PC-3 (cell line): ENCODE results near the gene GPR26. TPM values are rescaled to one million over a fixed set of nuclear protein-coding genes. Genes with fewer than 3 reads are reported as not detected.

Experiments
- ATAC-seq: fragments of 200-7000 bp; cut with Tn5 transposase; 2 replicates; pipeline ENCODE4 v1.9.1; 2020; ENCODE audit warnings: mild to moderate bottlenecking, moderate library complexity
- BruUV-seq: library from RNA; stranded (reverse); fragments of 400-500 nt; replicated peaks from 2 replicates; lab custom pipeline; 2021; lab: Mats Ljungman, UMichigan
- CTCF ChIA-PET: fragments of 300-600 bp; sonication (Branson Sonifier 250); formaldehyde crosslinking; loops from one replicate; lab custom pipeline; 2022; ENCODE audit warnings: antibody characterized with exemption; lab: Charles Lee
- POLR2A ChIA-PET: fragments of 300-600 bp; sonication (Branson Sonifier 250); formaldehyde crosslinking; loops from one replicate; lab custom pipeline; 2022; ENCODE audit warnings: antibody characterized with exemption; ENCODE audit not compliant: unreplicated experiment; lab: Charles Lee
- DNase-seq: peaks from one replicate; pipeline ENCODE4 v3.0.0-alpha.2; 2015
- H2AFZ ChIP-seq: fragments of 300-600 bp; sonication (generic); 2 replicates; pipeline ENCODE4 v1.6.0; 2016; ENCODE audit warnings: antibody characterized with exemption, low read length
- H3F3A ChIP-seq: fragments of 300-600 bp; sonication (generic); one replicate; pipeline ENCODE4 v1.6.0; 2017; ENCODE audit warnings: antibody characterized with exemption, low read length, control low read depth, mild to moderate bottlenecking; ENCODE audit not compliant: unreplicated experiment
- H3K27ac ChIP-seq: fragments of 300-600 bp; sonication (generic); 2 replicates; pipeline ENCODE4 v1.5.1; 2016; ENCODE audit warnings: mild to moderate bottlenecking, low read length
- H3K27me3 ChIP-seq: fragments of 300-600 bp; sonication (generic); 2 replicates; pipeline ENCODE4 v1.6.1; 2016; ENCODE audit warnings: low read length, mixed read lengths
- H3K36me3 ChIP-seq: fragments of 300-600 bp; sonication (generic); 2 replicates; pipeline ENCODE4 v1.6.1; 2016; ENCODE audit warnings: low read depth, mixed run types, low read length, mixed read lengths
- H3K4me1 ChIP-seq: fragments of 300-600 bp; sonication (generic); 2 replicates; pipeline ENCODE4 v1.5.1; 2016; ENCODE audit warnings: low read length; ENCODE audit not compliant: insufficient read depth
- H3K4me2 ChIP-seq: fragments of 300-600 bp; sonication (generic); 2 replicates; pipeline ENCODE4 v1.6.0; 2016; ENCODE audit warnings: low read length
- H3K4me3 ChIP-seq: fragments of 300-600 bp; sonication (generic); 2 replicates; pipeline ENCODE4 v1.5.1; 2016; ENCODE audit warnings: mild to moderate bottlenecking, low read length, mixed read lengths
- H3K79me2 ChIP-seq: fragments of 300-600 bp; sonication (generic); 2 replicates; pipeline ENCODE4 v1.6.1; 2017; ENCODE audit warnings: low read length, mixed read lengths
- H3K9ac ChIP-seq: fragments of 300-600 bp; sonication (generic); 2 replicates; pipeline ENCODE4 v1.6.0; 2016; ENCODE audit warnings: mild to moderate bottlenecking, low read length
- H3K9me2 ChIP-seq: fragments of 300-600 bp; sonication (generic); replicated peaks from 2 replicates; pipeline ENCODE4 v1.6.1; 2016; ENCODE audit warnings: mixed run types, low read length, mixed read lengths
- H3K9me3 ChIP-seq: fragments of 300-600 bp; sonication (generic); 2 replicates; pipeline ENCODE4 v1.6.1; 2016; ENCODE audit warnings: low read length, mixed read lengths
- H4K20me1 ChIP-seq: fragments of 300-600 bp; sonication (generic); 2 replicates; pipeline ENCODE4 v1.6.1; 2016; ENCODE audit warnings: low read length, mixed read lengths
- EZH2 ChIP-seq: fragments of 300-600 bp; sonication (generic); IDR thresholded peaks from one replicate; pipeline ENCODE4 v1.6.1; 2017; ENCODE audit warnings: antibody characterized with exemption, mild to moderate bottlenecking, low read length; ENCODE audit not compliant: unreplicated experiment
- EZH2phosphoT487 ChIP-seq: fragments of 300-600 bp; sonication (generic); IDR thresholded peaks from 2 replicates; pipeline ENCODE4 v1.6.1; 2018; ENCODE audit warnings: mild to moderate bottlenecking, antibody characterized with exemption, low read length, borderline replicate concordance
- intact Hi-C: fragments of 100-400 bp; cut with micrococcal nuclease; formaldehyde crosslinking; loops from 2 replicates; pipeline ENCODE4 v1.9.0; 2023
- total RNA-seq: library from RNA; depleted of rRNA; stranded (reverse); fragments of >200 nt; gene quantifications from 2 replicates; pipeline ENCODE4 v1.2.3, GENCODE V29; 2014
- TF ChIP-seq, protein P1 (sequence below): fragments of 300-600 bp; sonication (generic); conservative IDR thresholded peaks from 2 replicates; pipeline ENCODE4 v1.5.1; 2017; ENCODE audit warnings: antibody characterized with exemption, low read depth, mild to moderate bottlenecking, low read length

Gene GPR26
- total RNA-seq, 1 experiment from 2014 or later: not detected

DNA sequence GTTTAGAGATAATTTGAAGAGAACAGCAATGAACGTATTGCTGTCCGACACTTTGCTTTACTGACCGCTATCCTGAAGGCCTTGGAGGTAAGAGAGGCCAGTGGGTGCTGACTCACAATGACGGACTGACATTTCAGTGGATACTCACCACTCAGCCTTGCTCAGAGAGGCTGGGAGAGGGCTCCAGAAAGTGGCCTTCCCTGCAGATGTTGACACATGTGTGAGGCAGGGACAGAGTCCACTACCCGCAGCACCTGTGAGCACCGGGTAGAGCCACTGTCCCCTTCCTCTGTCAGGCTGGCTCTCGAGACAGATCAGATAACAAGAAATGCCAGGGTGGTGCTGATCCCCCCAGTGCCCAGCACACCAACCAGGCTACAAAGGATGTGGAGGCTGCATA is 75.0 kb downstream of the GPR26 start:
- POLR2A ChIA-PET: no interaction called here
- Histone ChIP-seq H3K27me3 (peaks cover 3% of the 10 kb centered on the region; the same call in 1 of the 2 replicates), H3K9me3 (no peaks in the 10 kb centered on the region), H3K4me2 (no peak overlapping the region), H3K9me2 (no peaks in the 10 kb centered on the region), H2AFZ (no peak overlapping the region), H3F3A (no peaks in the 10 kb centered on the region), H3K4me3 (no peak overlapping the region), H3K9ac (no peak overlapping the region), H3K36me3 (no peaks in the 10 kb centered on the region), H4K20me1 (no peaks in the 10 kb centered on the region), H3K4me1 (no peaks in the 10 kb centered on the region), H3K27ac (no peak overlapping the region), H3K79me2 (no peaks in the 10 kb centered on the region)
- BruUV-seq: no TSS peak
- no peak for DNase-seq
- no peak for TF ChIP-seq EZH2
- TF ChIP-seq, protein P1, sequence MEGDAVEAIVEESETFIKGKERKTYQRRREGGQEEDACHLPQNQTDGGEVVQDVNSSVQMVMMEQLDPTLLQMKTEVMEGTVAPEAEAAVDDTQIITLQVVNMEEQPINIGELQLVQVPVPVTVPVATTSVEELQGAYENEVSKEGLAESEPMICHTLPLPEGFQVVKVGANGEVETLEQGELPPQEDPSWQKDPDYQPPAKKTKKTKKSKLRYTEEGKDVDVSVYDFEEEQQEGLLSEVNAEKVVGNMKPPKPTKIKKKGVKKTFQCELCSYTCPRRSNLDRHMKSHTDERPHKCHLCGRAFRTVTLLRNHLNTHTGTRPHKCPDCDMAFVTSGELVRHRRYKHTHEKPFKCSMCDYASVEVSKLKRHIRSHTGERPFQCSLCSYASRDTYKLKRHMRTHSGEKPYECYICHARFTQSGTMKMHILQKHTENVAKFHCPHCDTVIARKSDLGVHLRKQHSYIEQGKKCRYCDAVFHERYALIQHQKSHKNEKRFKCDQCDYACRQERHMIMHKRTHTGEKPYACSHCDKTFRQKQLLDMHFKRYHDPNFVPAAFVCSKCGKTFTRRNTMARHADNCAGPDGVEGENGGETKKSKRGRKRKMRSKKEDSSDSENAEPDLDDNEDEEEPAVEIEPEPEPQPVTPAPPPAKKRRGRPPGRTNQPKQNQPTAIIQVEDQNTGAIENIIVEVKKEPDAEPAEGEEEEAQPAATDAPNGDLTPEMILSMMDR: no peak
- TF ChIP-seq EZH2phosphoT487: no peak
- no peak for ATAC-seq
- CTCF ChIA-PET: no interaction called here
- intact Hi-C loops: no loop called here

DNA sequence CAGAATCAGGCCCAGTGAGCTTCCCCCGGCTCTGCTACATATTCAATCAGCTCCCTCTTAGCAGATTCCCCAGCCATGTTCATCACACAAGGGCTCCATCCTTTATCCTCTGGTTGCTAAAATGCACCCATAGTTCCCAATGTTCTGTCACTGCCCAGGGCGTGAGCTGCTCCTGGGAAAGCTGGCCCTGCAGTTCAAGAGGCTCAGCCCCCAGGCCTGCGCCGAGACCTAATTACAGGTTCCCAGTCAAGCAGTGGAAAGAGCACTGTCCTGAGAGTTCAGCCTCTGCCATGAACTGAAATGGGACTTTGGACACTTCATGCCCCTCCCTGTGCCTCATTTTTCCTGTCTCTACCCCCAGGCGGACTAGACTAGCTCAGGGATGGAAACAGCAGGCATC is 75.6 kb downstream of the GPR26 start:
- no TSS peak for BruUV-seq
- H3K9me2 ChIP-seq: no peaks in the 10 kb centered on the region
- no peak overlapping the region for H3K4me3 ChIP-seq
- H4K20me1 ChIP-seq: no peaks in the 10 kb centered on the region
- DNase-seq (no peak), ATAC-seq (no peak)
- peaks cover 3% of the 10 kb centered on the region; the same call in 1 of the 2 replicates for H3K27me3 ChIP-seq
- no peak overlapping the region for H3K27ac ChIP-seq
- H3K9ac ChIP-seq: no peak overlapping the region
- TF ChIP-seq EZH2phosphoT487: no peak
- TF ChIP-seq, protein P1: no peak
- no peak for TF ChIP-seq EZH2
- no peaks in the 10 kb centered on the region for H3F3A ChIP-seq
- CTCF ChIA-PET: no interaction called here
- H3K4me1 ChIP-seq: no peaks in the 10 kb centered on the region
- no peaks in the 10 kb centered on the region for H3K79me2 ChIP-seq
- H3K4me2 ChIP-seq: no peak overlapping the region
- intact Hi-C loops: no loop called here
- POLR2A ChIA-PET: no interaction called here
- no peaks in the 10 kb centered on the region for H3K9me3 ChIP-seq
- no peak overlapping the region for H2AFZ ChIP-seq
- H3K36me3 ChIP-seq: no peaks in the 10 kb centered on the region

DNA sequence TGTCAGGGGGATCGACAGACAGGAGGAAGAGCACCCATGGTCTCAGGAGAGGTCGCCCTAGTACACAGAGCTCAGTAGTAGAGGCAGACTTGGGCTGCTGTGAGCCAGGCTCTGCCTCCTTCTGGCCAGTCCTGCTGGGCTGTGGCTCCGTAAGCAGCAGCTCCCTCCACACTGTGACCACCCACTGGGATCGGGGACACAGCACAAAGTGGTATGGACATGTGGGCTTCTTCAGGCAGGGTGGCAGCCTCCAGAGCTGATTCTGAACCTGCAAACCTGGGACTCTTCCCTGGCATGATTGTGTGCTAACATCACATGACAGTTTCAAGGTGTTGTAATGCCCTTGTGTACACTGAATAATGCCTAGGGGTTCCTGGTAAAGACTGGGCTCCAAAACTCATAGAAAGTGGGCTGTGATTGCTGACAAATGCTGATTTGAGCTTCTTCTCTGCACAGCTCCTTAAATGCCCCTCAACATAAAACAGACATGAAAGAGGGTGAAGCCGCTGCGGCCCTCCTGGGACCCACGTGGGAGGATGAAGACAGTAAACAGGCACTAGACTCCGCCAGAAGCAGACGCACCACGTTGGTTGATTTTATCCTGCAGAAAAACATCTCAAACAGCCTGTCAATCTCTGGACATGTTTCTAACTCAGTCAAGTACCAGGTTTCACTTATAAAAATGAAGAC is 76.7 kb downstream of the GPR26 start:
- Histone ChIP-seq H4K20me1 (no peaks in the 10 kb centered on the region), H3K36me3 (no peaks in the 10 kb centered on the region), H3K9me3 (no peaks in the 10 kb centered on the region), H3K27ac (no peak overlapping the region), H3K4me2 (no peak overlapping the region), H3K9ac (no peak overlapping the region), H3K79me2 (no peaks in the 10 kb centered on the region), H3K9me2 (no peaks in the 10 kb centered on the region), H2AFZ (no peak overlapping the region), H3F3A (no peaks in the 10 kb centered on the region), H3K27me3 (peaks cover 3% of the 10 kb centered on the region; the same call in 1 of the 2 replicates), H3K4me1 (no peaks in the 10 kb centered on the region), H3K4me3 (no peak overlapping the region)
- no peak for ATAC-seq
- ChIA-PET POLR2A (no interaction called here), CTCF (no interaction called here)
- intact Hi-C loops: no loop called here
- BruUV-seq: no TSS peak
- DNase-seq: no peak
- no peak for TF ChIP-seq EZH2
- TF ChIP-seq EZH2phosphoT487: no peak
- TF ChIP-seq, protein P1: no peak
